GM10248 (cell line): ENCODE results near the gene CTIF.

Experiments
- CTCF ChIA-PET: fragments of 300-600 bp; sonication (Branson Sonifier 250); formaldehyde crosslinking; extraction: SDS; loops from one replicate; lab custom pipeline; 2021; ENCODE audit warnings: antibody characterized with exemption; lab: Yijun Ruan, JAX
- POLR2A ChIA-PET: fragments of 350-650 bp; sonication (Branson Sonifier 250); formaldehyde crosslinking; extraction: SDS; loops from one replicate; lab custom pipeline; 2020; ENCODE audit warnings: antibody characterized with exemption; lab: Yijun Ruan, JAX
- DNase-seq: peaks from one replicate; pipeline ENCODE4 v3.0.0; 2012; ENCODE audit errors: extremely low spot score
- TF ChIP-seq, protein P1 (sequence below): IDR thresholded peaks from 2 replicates; pipeline ENCODE4 v1.5.1; 2012; ENCODE audit warnings: mild to moderate bottlenecking, low read depth; ENCODE audit errors: extremely low read depth, missing control alignments, control extremely low read depth

Gene CTIF

DNA sequence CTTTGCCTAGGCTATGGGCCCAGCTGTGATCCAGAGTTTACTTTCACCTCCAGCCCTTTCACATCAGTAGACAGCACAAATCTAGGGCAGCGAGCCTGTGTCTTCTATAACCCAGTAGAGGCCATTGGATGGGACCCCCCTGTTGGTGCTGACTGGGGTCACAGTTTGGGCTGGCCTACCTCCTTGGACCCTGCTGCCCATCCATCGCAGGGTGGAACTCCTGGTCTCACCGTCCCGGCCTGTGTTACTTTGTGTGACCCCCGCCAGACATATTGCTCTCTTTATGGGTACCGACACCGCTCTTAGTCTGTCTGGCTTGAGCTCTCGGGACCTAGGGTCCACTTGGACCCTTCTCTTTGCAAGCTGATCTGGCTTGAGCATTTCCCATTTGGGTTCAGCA lies 157.4 kb downstream of the CTIF start:
- DNase-seq = no peak
- TF ChIP-seq, protein P1, sequence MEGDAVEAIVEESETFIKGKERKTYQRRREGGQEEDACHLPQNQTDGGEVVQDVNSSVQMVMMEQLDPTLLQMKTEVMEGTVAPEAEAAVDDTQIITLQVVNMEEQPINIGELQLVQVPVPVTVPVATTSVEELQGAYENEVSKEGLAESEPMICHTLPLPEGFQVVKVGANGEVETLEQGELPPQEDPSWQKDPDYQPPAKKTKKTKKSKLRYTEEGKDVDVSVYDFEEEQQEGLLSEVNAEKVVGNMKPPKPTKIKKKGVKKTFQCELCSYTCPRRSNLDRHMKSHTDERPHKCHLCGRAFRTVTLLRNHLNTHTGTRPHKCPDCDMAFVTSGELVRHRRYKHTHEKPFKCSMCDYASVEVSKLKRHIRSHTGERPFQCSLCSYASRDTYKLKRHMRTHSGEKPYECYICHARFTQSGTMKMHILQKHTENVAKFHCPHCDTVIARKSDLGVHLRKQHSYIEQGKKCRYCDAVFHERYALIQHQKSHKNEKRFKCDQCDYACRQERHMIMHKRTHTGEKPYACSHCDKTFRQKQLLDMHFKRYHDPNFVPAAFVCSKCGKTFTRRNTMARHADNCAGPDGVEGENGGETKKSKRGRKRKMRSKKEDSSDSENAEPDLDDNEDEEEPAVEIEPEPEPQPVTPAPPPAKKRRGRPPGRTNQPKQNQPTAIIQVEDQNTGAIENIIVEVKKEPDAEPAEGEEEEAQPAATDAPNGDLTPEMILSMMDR = no peak
- POLR2A ChIA-PET = no interaction called here
- CTCF ChIA-PET = interaction anchor here (2.0 to 2.1 kb wide), 2 partner anchors 8 to 15 kb away, joined by 5 to 8 read pairs; no protein-coding TSS in a partner anchor

DNA sequence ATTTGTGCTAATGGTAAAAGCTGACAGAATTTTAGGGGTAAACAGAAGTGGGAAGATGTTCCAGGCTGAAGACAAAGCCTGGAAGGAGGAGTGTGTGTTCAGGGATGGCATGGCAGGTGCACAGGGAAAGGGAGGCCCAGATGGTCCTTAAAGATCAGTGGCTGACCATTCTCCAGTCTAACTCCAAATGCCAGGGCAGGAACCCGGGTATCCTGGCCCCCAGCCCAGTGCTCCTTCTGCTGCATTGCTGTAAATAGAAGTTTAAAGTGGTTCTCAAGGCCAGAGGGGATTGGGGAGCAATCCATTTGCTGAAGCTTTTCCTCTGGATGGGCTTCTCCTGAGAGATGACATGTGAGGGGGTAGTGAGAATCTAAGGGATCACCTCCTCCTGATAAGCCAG lies 158.6 kb downstream of the CTIF start:
- ChIA-PET CTCF (interaction anchor here (2.0 to 2.1 kb wide), 2 partner anchors 9 to 14 kb away, joined by 5 to 8 read pairs; no protein-coding TSS in a partner anchor), POLR2A (no interaction called here)
- TF ChIP-seq, protein P1 = no peak
- no peak for DNase-seq

GRCh38 chr18:48698707-48699106 lies 159.9 kb downstream of the CTIF start:
- DNase-seq = no peak
- CTCF ChIA-PET = interaction anchor here (1.0 to 1.7 kb wide), 4 partner anchors 11 to 26 kb away, joined by 3 to 4 read pairs (median 3); no protein-coding TSS in a partner anchor
- POLR2A ChIA-PET = no interaction called here
- TF ChIP-seq, protein P1 = no peak

DNA sequence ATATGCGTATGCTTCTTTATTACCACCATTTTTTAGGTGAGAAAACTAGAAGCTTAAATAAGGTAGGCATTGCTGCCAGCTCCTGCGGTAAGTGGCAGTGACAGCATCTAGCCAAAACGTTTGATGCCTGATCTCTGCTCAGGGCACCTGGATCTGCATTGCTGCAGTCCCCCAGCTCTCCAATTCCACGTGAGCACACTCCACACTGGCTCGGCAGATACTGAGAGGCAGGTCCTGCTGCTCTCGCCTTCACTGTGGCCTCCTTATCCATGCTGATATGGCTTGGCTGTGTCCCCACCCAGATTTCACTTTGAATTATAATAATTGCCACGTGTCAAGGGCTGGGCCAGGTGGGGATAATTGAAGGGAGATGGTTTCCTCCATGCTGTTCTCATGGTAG lies 160.9 kb downstream of the CTIF start:
- CTCF ChIA-PET = interaction anchor here (1.7 kb wide), 1 partner anchor 23 kb away, joined by 3 read pairs; no protein-coding TSS in a partner anchor
- TF ChIP-seq, protein P1 = no peak
- DNase-seq = no peak
- POLR2A ChIA-PET = no interaction called here

DNA sequence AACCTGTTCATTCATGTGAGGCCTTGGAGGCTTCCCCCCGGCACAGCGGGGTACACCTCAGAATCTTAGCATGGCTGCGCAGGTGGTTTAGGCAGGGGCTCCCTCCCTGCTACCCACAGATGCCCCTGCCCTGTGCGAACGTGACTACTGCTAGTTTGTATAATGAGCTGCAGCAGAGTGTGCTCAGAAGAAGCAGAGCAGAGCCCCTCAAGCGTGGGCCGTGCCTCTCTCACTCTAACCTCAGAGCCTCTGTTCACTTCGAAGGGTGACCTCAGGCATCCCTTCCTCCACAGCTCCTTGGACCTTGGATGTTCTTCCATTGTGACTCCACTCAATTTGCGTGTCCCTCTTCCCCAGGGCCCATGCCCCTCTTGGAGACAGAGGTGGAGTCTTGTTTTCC lies 161.6 kb downstream of the CTIF start:
- POLR2A ChIA-PET = no interaction called here
- no peak for DNase-seq

DNA sequence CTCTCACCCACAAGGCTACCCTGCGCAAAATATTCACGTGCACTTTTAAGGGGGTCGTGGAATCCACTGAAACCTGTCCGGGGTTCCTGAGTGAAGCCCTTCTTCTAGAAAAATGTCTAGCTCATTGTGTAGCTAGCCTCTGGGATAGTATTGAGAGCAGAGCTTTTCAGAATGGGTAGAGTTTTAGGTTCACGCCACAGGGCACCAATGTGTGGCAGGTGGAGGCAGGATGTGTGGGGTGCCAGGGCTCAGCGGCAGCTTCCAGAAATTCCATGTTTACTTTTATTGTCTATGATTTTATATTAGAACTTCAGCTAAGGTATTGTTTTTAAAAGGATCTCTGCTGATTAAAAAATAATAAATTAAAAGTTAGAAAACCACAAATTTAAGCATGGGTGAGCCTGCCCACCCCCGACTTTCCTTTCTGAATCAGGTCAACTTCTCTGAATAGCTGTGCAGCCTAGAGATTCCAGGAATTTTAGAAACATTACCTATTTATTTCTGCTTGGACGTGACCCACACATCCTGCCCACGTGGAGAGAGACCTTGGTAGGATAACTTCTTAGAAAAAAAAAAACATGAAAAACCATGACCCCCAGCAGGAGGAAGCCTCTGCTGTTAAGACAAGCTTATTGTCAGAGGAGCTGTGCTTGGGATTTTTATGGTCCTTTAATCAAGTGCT lies 163.7 kb downstream of the CTIF start:
- POLR2A ChIA-PET = no interaction called here
- TF ChIP-seq, protein P1 = no peak
- CTCF ChIA-PET = interaction anchor here (0.8 to 2.1 kb wide), 4 partner anchors 9 to 809 kb away, joined by 3 to 7 read pairs (median 4); no protein-coding TSS in a partner anchor
- no peak for DNase-seq

More for the DNA sequence above, 161.6 kb downstream of the CTIF start:
- TF ChIP-seq, protein P1 = no peak
- CTCF ChIA-PET = interaction anchor here (1.2 kb wide), 1 partner anchor 16 kb away, joined by 3 read pairs; no protein-coding TSS in a partner anchor
